Activated CD8-positive, alpha-beta memory T cell treated with anti-CD3 and anti-CD28 coated beads for 24 hours (primary cell): ENCODE measurements around the gene ANKRD33B.
"Not testable (repeated sequence)": the region's sequence is repeated elsewhere in the genome, so short reads cannot be mapped to it uniquely, and the experiment has no call there.

Experiments
- DNase-seq: peaks from one replicate; pipeline ENCODE4 v3.0.0-alpha.2; 2020

Gene ANKRD33B

DNA sequence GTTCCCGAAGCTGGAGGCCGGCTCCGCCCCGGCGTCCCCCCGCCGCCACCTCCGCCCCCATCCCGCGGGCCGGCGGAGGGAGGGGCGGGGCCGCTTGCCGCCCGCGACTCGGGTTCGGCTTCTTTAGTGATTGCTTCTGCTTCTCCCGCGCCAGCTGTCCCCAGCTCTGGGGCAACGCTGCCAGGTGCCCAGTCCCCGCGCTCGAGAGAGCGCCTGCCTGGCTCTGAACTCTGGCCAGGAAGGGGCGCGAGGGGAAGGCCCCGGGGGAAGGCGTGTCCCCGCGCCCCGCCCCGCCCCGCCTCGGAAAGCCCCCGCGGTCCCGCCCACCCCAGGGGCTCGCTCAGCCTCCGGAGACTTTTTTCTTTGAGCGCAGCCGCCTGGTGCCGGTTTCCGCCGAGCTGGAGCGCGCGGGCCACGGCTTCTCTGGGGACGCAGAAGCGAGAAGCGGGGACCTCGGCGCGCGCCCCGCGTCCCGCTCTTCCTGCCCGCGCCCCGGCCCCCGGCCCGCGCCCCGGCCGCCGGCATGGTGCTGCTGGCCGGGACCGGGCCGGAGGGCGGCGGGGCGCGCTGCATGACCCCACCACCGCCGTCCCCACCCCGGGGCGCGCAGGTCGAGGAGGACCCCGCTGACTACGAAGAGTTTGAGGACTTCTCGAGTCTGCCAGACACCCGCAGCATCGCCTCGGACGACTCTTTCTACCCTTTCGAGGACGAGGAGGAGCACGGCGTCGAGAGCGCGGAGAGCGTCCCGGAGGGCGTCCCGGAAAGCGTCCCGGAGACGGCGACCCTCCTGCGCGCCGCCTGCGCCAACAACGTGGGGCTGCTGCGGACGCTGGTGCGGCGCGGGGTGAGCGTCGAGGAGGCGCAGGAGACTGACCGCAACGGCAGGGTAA, at the start of gene ANKRD33B:
TSS of gene ANKRD33B (plus strand) at position 126 of the 893 bp plus-strand sequence. CDS start at position 524, 398 bp downstream.
- DNase-seq, result peak; percentile 92

- DNase-seq, result not testable (repeated sequence)
These were observed 49.3 kb upstream of the ANKRD33B start for GRCh38 chr5:10514572-10514971.

- DNase-seq, result no peak
These were observed 48.4 kb upstream of the ANKRD33B start for GRCh38 chr5:10515492-10515891.

DNA sequence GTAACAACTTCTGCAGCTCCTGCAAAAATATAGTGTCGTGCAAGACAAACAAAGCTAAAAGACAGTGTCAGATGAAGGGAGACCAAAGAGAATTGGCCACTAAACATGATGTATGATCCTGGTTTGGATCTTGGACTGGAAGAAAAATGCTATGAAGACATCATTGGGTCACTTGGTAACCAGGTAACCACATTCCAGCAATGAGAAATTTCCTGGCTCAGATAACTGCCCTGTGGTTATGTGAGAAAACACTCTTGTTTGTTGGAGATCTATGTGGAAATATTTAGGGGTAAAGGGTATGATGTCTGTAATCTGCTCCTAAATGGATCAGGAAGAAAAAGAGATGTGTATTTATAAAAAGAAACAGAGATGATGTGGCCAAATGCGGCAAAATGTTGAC, 45.5 kb upstream of the ANKRD33B start:
- DNase-seq, result no peak

- DNase-seq, result no peak
These were observed 44.1 kb upstream of the ANKRD33B start for GRCh38 chr5:10519729-10520128.

DNA sequence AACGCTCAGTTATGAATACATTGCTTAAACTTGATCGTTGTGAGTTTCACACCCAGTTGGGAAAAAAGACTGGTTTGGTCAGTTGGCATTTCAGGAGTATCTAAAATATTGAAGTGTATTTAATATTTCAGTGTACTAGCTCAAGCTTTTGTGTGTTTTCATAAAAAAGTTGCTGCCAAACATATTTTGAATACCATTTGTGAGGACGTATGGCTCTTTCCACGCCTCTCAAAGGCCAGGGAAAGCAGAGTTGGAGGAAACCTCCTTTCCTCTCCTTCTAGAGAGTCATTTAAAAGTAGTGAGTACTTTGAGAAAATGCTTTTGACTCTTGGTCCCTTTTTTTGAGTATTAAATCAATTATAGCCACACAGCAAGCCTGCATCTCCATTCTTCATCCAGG, 43.2 kb upstream of the ANKRD33B start:
- no peak for DNase-seq

DNA sequence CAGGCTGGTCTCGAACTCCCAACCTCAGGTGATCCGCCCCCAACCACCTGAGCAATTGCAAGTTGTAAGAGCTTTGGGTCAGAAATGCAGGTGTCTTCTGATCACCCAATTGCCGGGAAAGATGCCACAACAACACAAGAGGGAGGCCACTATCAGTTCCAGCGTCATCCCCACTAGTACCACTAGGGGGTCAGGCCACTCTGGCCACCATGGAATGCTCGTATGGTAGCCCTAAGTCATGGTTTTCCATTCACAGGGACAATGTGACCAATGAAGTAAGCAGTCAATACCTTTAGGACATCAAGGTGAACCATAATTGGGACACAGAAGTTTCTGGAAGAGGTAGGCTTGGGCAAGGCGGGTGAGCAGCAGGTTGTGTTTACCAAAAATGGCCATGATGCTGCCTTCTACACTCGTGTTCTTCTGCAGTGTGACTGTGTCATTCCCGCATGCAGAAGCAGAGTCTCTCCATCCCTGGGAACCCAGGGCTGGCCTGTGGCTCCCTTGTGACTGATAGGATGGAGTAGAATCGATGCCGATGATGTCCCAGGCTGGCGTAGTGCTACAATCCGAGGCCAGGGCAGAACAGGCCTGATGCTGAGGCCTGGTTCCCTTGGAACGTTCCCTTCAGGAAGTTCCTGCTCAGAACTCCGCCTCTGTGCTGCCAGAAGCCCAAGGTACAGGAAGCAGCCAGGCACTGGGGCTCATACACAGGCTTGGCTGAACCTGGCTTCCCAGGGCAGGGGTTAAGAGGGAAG, 42.2 kb upstream of the ANKRD33B start:
- no peak for DNase-seq

DNA sequence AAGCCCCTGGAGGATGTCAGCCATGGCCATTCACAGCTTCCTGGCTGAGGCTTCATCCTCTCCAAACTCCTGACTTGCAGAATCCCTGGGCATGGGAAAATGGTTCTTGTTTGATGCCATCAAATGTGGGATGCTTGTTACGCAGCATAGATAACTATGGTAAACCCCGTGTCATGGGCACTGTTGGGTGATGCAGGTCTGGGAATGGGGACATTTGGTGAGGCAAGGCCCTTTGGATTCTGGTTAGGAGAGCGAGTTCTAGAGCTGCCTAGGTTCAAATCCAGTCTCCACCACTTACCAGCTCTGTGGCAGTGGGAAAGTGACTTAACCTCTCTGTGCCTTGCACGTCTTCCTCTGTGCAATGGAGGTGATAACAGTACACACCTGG, 41.7 kb upstream of the ANKRD33B start:
- no peak for DNase-seq

GRCh38 chr5:10524376-10525123, 39.3 kb upstream of the ANKRD33B start:
- DNase-seq, result no peak

DNA sequence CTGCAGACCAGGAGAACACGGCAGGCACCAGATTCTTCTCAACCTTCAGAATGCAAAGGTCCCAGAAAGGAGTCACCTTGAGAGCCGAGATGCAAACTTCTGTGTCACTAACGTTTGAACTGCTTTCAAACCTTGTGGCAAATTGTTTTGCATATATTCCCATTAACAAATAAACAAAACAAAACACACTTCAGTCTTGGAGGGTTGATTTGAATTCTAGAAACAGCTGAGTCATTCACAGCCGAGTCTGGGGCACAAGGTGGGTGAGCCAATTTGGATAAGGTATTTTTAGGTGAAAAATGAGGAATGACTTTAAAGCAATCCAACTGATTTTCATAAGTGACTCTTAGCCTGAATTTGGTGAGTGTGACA, 38.8 kb upstream of the ANKRD33B start:
- DNase-seq, result no peak

DNA sequence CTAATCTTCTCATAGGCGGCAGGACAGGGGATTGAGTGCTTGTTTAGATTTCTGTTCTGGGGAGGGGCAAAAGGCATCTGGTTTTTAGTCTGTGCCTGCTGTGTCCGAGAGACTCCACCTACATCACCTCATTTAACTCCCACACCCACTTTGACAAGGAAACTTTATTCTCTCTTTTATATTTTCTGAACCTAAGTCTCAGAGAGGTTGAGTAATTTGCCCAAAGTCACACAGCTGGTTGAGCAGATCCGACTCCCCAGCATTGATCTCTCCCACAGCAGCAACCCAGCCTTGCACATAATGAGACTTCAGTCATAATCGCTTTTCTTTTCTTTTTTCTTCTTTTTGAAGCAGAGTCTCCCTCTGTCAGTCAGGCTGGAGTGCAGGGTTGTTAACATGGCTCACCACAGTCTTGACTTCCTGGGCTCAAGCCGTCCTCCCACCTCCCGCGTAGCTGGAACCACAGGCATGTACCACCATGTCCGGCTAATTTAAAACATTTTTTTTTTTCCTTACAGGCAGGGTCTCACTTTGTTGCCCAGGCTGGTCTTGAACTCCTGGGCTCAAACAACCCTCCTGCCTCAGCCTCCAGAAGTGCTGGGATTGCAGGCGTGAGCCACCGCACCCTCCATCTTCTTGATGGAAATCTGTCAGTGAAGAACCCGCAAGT, 36.5 kb upstream of the ANKRD33B start:
- DNase-seq, result no peak

DNA sequence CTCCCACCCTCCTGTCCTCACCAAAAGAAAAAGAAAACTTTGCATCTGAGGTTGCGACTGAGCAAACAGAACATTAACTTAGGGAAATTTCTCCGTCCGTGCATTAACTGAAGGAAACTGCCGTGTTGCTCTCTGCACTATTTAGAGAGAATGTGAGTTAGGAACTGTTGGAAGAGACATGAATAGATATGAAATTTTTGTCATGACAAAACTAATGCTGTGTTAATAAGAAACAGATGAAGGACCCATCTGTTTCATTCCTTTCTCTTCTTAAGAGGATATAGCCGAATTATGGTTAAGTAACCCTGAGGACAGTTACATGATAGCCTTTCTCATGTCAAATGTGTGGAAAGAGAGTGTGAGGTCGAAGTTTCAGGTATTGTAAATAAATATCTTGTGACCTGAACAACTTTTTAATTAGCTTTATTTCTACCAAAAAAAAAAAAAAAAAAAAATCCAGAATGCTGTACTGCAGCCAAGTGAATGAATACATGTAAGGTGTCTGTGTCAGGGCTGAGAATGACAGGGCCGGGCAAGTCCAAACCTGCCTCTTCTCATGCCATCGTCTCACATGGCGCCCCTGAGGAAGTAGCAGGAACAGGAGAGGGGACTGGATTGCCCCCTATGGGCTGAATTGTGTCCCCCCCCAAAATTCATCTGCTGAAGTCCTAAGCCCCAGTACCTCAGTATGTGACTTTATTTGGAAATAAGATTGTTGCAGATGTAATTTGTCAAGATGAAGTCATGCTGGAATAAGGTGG, 35.6 kb upstream of the ANKRD33B start:
- DNase-seq, result no peak

DNA sequence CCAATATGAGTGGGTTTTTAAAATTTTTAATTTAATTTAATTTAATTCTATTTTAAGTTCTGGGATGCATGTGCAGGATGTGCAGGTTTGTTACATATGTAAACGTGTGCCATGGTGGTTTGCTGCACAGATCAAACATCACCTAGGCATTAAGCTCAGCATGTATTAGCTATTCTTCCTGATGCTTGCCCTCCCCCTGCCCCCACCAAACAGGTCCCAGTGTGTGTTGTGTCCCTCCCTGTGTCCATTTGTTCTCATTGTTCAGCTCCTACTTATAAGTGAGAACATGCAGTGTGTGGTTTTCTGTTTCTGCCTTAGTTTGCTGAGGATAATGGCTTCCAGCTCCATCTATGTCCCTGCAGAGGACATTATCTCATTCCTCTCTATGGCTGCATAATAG, 35.0 kb upstream of the ANKRD33B start:
- DNase-seq, result no peak

- no peak for DNase-seq
These were observed 33.1 kb upstream of the ANKRD33B start for GRCh38 chr5:10530601-10531320.

- no peak for DNase-seq
These were observed 31.4 kb upstream of the ANKRD33B start for GRCh38 chr5:10532421-10532820.

- DNase-seq, result no peak
These were observed 30.6 kb upstream of the ANKRD33B start for GRCh38 chr5:10533226-10533625.

- no peak for DNase-seq
These were observed 29.0 kb upstream of the ANKRD33B start for GRCh38 chr5:10534561-10535530.

DNA sequence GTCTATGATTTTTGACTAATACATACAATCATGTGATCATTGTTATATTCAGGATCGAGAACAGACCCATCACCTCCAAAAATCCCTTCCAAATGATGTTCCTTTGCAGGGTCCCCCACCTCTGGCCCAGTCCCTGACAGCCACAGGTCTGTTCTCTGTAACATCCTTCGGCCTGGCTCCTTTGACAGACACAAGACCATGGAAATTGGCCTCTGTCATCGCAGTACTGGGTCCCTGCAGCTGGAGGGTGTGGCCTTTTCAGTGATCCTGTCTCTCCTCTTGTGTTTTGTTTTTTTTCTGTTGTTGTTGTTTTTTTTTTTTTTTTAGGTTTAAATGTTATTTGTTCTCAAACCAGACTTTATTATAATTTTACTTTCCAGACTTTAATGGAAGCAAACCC, 27.4 kb upstream of the ANKRD33B start:
- DNase-seq, result no peak

GRCh38 chr5:10536931-10537579, 26.8 kb upstream of the ANKRD33B start:
- DNase-seq, result no peak

DNA sequence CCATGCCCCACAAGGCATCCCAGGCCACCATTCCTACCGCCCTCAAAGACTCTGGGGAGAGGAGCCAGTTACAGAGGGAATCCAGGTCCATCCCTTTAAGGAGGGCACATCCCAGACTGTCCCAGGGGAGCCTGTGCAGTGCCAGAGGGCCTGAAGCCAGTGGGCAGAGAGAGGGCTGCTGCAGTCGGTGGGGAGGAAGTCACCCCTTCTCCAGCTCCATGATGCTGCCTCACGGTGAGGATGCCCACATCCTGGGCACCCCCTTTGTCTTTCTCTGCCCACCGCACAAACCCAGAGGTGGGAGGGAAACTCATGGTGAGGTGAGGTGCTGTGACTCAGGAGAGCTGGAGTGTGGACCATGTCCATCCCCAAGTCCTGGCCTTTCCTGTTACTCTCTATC, 26.2 kb upstream of the ANKRD33B start:
- no peak for DNase-seq
